H9 (cell line): ENCODE results near the gene ZFP69. TPM values are rescaled to one million over a fixed set of nuclear protein-coding genes. Genes with fewer than 3 reads are reported as not detected.

ENCODE experiments used
- DNase-seq: peaks from one replicate; pipeline ENCODE4 v3.0.0-alpha.2; 2017
- H2AFZ ChIP-seq: one replicate; pipeline ENCODE4 v1.6.1; 2013; ENCODE audit warnings: mild to moderate bottlenecking, low read length, control low read depth, moderate library complexity
- H2AK5ac ChIP-seq: 2 replicates; pipeline ENCODE4 v1.6.1; 2013; ENCODE audit warnings: low read length, control low read depth, mixed read lengths; ENCODE audit not compliant: insufficient read length
- H2BK120ac ChIP-seq: one replicate; pipeline ENCODE4 v1.6.1; 2013; ENCODE audit warnings: low read depth, mild to moderate bottlenecking, low read length, control low read depth, inconsistent platforms; ENCODE audit not compliant: poor library complexity, severe bottlenecking
- H2BK12ac ChIP-seq: 2 replicates; pipeline ENCODE4 v1.6.1; 2013; ENCODE audit warnings: low read length, control low read depth, mixed read lengths, low read depth; ENCODE audit not compliant: insufficient read length
- H2BK15ac ChIP-seq: 2 replicates; pipeline ENCODE4 v1.6.1; 2013; ENCODE audit warnings: low read depth, low read length, control low read depth
- H2BK20ac ChIP-seq: one replicate; pipeline ENCODE4 v1.6.1; 2013; ENCODE audit warnings: low read depth, mild to moderate bottlenecking, low read length, control low read depth, inconsistent platforms; ENCODE audit not compliant: poor library complexity, severe bottlenecking
- H2BK5ac ChIP-seq: 2 replicates; pipeline ENCODE4 v1.6.1; 2013; ENCODE audit warnings: low read length, control low read depth, mixed read lengths; ENCODE audit not compliant: insufficient read length
- H3K14ac ChIP-seq: 2 replicates; pipeline ENCODE4 v1.6.1; 2013; ENCODE audit warnings: low read length, control low read depth; ENCODE audit not compliant: insufficient read depth
- H3K18ac ChIP-seq: 2 replicates; pipeline ENCODE4 v1.6.1; 2013; ENCODE audit warnings: low read depth, mild to moderate bottlenecking, mixed read lengths, low read length, control low read depth; ENCODE audit not compliant: insufficient read length
- H3K23ac ChIP-seq: 2 replicates; pipeline ENCODE4 v1.6.1; 2013; ENCODE audit warnings: low read length, control low read depth, mixed read lengths, low read depth; ENCODE audit not compliant: insufficient read length
- H3K23me2 ChIP-seq: 2 replicates; pipeline ENCODE4 v1.6.1; 2013; ENCODE audit warnings: low read depth, mild to moderate bottlenecking, mixed read lengths, low read length, control low read depth; ENCODE audit not compliant: insufficient read length, poor library complexity, severe bottlenecking
- H3K27ac ChIP-seq: 2 replicates; pipeline ENCODE4 v1.5.1; 2013; ENCODE audit warnings: low read length, control low read depth, mixed read lengths, low read depth; ENCODE audit not compliant: insufficient read length
- H3K27me3 ChIP-seq: 2 replicates; pipeline ENCODE4 v1.6.1; 2013; ENCODE audit warnings: low read length, control low read depth, inconsistent platforms; ENCODE audit not compliant: insufficient read depth
- H3K4ac ChIP-seq: 2 replicates; pipeline ENCODE4 v1.6.1; 2013; ENCODE audit warnings: low read depth, mild to moderate bottlenecking, control low read depth, inconsistent platforms, low read length, moderate library complexity
- H3K4me1 ChIP-seq: 2 replicates; pipeline ENCODE4 v1.6.1; 2013; ENCODE audit warnings: low read length, control low read depth, inconsistent platforms; ENCODE audit not compliant: insufficient read depth
- H3K4me2 ChIP-seq: 2 replicates; pipeline ENCODE4 v1.6.1; 2013; ENCODE audit warnings: low read length, control low read depth, mixed read lengths; ENCODE audit not compliant: insufficient read length, insufficient read depth
- H3K56ac ChIP-seq: 2 replicates; pipeline ENCODE4 v1.6.1; 2013; ENCODE audit warnings: low read depth, mild to moderate bottlenecking, mixed read lengths, low read length, control low read depth; ENCODE audit not compliant: insufficient read length
- H3K79me1 ChIP-seq: 2 replicates; pipeline ENCODE4 v1.6.1; 2013; ENCODE audit warnings: low read depth, mild to moderate bottlenecking, moderate library complexity, low read length, control low read depth, inconsistent platforms; ENCODE audit not compliant: insufficient read depth, poor library complexity, severe bottlenecking
- H3K79me2 ChIP-seq: 2 replicates; pipeline ENCODE4 v1.6.1; 2013; ENCODE audit warnings: low read length, control low read depth, inconsistent platforms; ENCODE audit not compliant: insufficient read depth
- H3K9ac ChIP-seq: 2 replicates; pipeline ENCODE4 v1.6.1; 2013; ENCODE audit warnings: low read length, control low read depth, mixed read lengths; ENCODE audit not compliant: insufficient read length; ENCODE audit errors: extremely low read depth
- H3K9me3 ChIP-seq: one replicate; pipeline ENCODE4 v1.6.1; 2013; ENCODE audit warnings: low read depth, low read length, inconsistent platforms; ENCODE audit not compliant: control insufficient read depth
- H3T11ph ChIP-seq: one replicate; pipeline ENCODE4 v1.6.1; 2013; ENCODE audit warnings: mild to moderate bottlenecking, low read length, control low read depth, inconsistent platforms
- H4K20me1 ChIP-seq: one replicate; pipeline ENCODE4 v1.6.1; 2013; ENCODE audit not compliant: control insufficient read depth, insufficient read length, insufficient read depth
- H4K5ac ChIP-seq: 2 replicates; pipeline ENCODE4 v1.6.1; 2013; ENCODE audit warnings: low read depth, mild to moderate bottlenecking, mixed read lengths, low read length, control low read depth; ENCODE audit not compliant: insufficient read length
- H4K8ac ChIP-seq: replicated peaks from 2 replicates; pipeline ENCODE4 v1.6.1; 2013; ENCODE audit warnings: low read length, control low read depth, mixed read lengths, low read depth; ENCODE audit not compliant: insufficient read length
- H4K91ac ChIP-seq: 2 replicates; pipeline ENCODE4 v1.6.1; 2013; ENCODE audit warnings: low read depth, mild to moderate bottlenecking, moderate library complexity, mixed read lengths, low read length, control low read depth; ENCODE audit not compliant: insufficient read length
- H3K27ac Mint-ChIP-seq, 3 experiments: 2 replicates in 2 of 3; 3 replicates in 1 of 3; pipeline ENCODE4 v1.8.0; 2020 to 2021; ENCODE audit warnings: mixed read lengths in 3 of 3, mild to moderate bottlenecking in 1 of 3, moderate library complexity in 1 of 3
- H3K27me3 Mint-ChIP-seq: 2 replicates; pipeline ENCODE4 v1.8.0; 2021; ENCODE audit warnings: low read depth, mild to moderate bottlenecking, moderate library complexity, mixed read lengths
- H3K36me3 Mint-ChIP-seq, 3 experiments: 2 replicates in 2 of 3; 3 replicates in 1 of 3; pipeline ENCODE4 v1.8.0; 2020 to 2021; ENCODE audit warnings: low read depth in 3 of 3, mixed read lengths in 3 of 3; ENCODE audit not compliant: insufficient read depth in 1 of 3
- H3K4me1 Mint-ChIP-seq, 2 experiments: 2 replicates each; pipeline ENCODE4 v1.8.0; 2020; ENCODE audit warnings: mixed read lengths in 2 of 2
- H3K4me3 Mint-ChIP-seq, 2 experiments: 2 replicates in 1 of 2; 3 replicates in 1 of 2; pipeline ENCODE4 v1.8.0; 2020 to 2021; ENCODE audit warnings: mild to moderate bottlenecking in 2 of 2, mixed read lengths in 2 of 2, moderate library complexity in 1 of 2
- H3K9me3 Mint-ChIP-seq, 2 experiments: 2 replicates in 1 of 2; 3 replicates in 1 of 2; pipeline ENCODE4 v1.8.0; 2020; ENCODE audit warnings: mild to moderate bottlenecking in 2 of 2, mixed read lengths in 2 of 2, moderate library complexity in 1 of 2
- CTCF ChIP-seq: fragments of 200-600 bp; sonication (generic); conservative IDR thresholded peaks from 3 replicates; pipeline ENCODE4 v1.8.0; 2021; ENCODE audit warnings: antibody characterized with exemption, mild to moderate bottlenecking
- WGBS: extraction: QIAGEN DNeasy Blood & Tissue Kit; methylation state at CpG from one replicate; pipeline ENCODE4 v1.1.7; 2013; ENCODE audit warnings: missing lambda C conversion rate, low lambda C conversion rate, mixed read lengths; ENCODE audit not compliant: insufficient read length; ENCODE audit errors: extremely low coverage; 5-methylcytosine and 5-hydroxymethylcytosine counted together
- total RNA-seq: library from RNA; stranded (reverse); gene quantifications from 2 replicates; pipeline ENCODE4 v1.2.1, GENCODE V29; 2021

Gene ZFP69
- total RNA-seq, 1 experiment from 2014 or later = 6.8 TPM

GRCh38 chr1:40519517-40519916 lies 42.4 kb downstream of the ZFP69 start:
- Histone ChIP-seq H3K4me2 (no peak overlapping the region), H2BK15ac (no peak overlapping the region), H2AK5ac (no peak overlapping the region), H3K79me1 (no peaks in the 10 kb centered on the region), H2BK12ac (no peak overlapping the region), H4K5ac (no peak overlapping the region), H3K4me1 (no peaks in the 10 kb centered on the region), H3K56ac (no peak overlapping the region), H3K14ac (no peak overlapping the region), H3K23me2 (no peaks in the 10 kb centered on the region), H3K18ac (no peak overlapping the region), H4K8ac (no peak overlapping the region), H3K27ac (no peak overlapping the region), H4K20me1 (no peaks in the 10 kb centered on the region), H3K27me3 (no peaks in the 10 kb centered on the region), H3K9ac (no peak overlapping the region), H4K91ac (no peak overlapping the region), H3K23ac (no peak overlapping the region), H2BK20ac (no peak overlapping the region), H2BK120ac (no peak overlapping the region), H3K79me2 (no peaks in the 10 kb centered on the region), H2AFZ (no peak overlapping the region), H3T11ph (no peak overlapping the region), H3K4ac (no peak overlapping the region), H2BK5ac (no peak overlapping the region), H3K9me3 (no peaks in the 10 kb centered on the region)
- H3K9me3 Mint-ChIP-seq = peaks cover 61 to 74% of the 10 kb centered on the region in 2 experiments
- no peak for DNase-seq
- no peaks in the 10 kb centered on the region for H3K4me1 Mint-ChIP-seq
- peaks cover 27 to 35% (median 34%) of the 10 kb centered on the region in 3 experiments for H3K36me3 Mint-ChIP-seq
- peaks cover 11% of the 10 kb centered on the region for H3K27me3 Mint-ChIP-seq
- no peak overlapping the region for H3K4me3 Mint-ChIP-seq
- TF ChIP-seq CTCF = no peak
- H3K27ac Mint-ChIP-seq = no peak overlapping the region
- WGBS = no CpG with 5 or more reads among the region's 2 CpGs
